Skin epidermis (tissue), 12 donors: Measurements from ENCODE around the gene DOCK10.
"Not testable (repeated sequence)": the region's sequence is repeated elsewhere in the genome, so short reads cannot be mapped to it uniquely, and the experiment has no call there.

Source experiments
- H3K27ac ChIP-seq, 21 experiments: fragments of 200-600 bp; sonication (generic) in 11 of 21; one replicate each; pipeline ENCODE4 v1.5.0; 2020; ENCODE audit warnings: mild to moderate bottlenecking in 3 of 21, inconsistent platforms in 2 of 21, moderate library complexity in 2 of 21
- H3K4me3 ChIP-seq, 7 experiments: fragments of 200-600 bp; sonication (generic) in 2 of 7; one replicate each; pipeline ENCODE4 v1.5.0; 2020; ENCODE audit warnings: inconsistent platforms in 2 of 7, mild to moderate bottlenecking in 2 of 7, moderate library complexity in 1 of 7

The DOCK10 gene

DNA sequence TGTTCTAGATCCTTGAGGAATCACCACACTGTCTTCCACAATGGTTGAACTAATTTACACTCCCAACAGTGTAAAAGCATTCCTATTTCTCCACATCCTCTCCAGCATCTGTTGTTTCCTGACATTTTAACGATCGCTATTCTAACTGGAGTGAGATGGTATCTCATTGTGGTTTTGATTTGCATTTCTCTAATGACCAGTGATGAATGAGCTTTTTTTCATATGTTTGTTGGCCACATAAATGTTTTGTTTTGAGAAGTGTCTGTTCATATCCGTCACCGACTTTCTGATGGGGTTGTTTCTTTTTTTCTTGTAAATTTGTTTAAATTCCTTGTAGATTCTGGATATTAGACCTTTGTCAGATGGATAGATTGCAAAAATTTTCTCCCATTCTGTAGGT is 5.2 kb upstream of the DOCK10 start:
- not testable (repeated sequence) for H3K4me3 ChIP-seq, H3K27ac ChIP-seq

DNA sequence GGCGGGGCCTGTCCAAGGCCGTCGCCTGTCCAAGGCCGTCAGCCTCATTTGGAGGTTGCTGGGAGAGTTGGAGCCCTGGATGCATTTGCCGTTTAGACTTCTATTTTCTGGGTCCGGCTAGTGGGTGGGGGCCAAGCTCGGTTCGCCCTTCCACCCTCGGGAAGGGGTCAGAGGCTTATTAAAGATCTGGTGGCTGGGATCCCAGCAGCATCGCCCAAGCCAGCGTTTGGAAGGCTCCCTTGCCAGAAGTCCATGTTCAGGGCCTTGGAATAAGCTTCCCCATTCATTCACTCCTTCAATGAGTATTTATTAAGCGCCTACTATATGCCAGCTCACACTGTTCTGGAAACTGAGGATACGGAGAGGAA is 516 bp upstream of the DOCK10 start:
- Histone ChIP-seq H3K4me3 (peak overlapping the region; percentile 61 to 81 (median 68)), H3K27ac (peak overlapping the region in 15 of 21 experiments; percentile 5 to 92 (median 79))

DNA sequence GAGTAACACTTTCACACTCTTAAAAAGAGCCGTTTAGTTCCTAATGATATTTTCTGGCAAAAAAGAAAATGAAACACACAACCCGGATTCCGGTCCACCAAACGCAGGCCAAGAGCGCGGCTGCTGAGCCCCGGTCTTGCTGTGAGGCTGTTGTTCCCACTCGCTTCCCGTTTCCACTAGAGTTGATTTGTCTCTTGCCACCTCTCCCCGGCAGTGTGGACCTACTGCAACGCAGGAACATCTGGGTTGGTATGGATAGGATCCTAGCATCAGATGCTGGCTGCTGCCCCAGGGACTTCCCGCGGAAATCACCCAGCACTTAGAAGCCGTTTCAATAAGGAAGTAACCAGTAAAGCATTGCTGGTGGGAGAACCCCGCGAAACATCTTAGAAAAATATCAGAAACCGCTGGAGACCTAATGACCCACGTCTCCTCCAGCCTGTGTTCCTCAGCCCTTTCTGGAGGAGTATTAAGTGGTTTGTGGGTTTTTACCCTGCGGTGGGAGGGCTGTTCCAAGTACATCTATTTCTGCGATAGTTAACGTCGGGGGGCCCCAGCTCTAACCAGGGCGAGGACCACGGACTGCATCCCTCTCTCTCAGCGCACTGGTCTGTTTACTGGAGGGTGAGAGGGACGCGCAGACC is 939 bp downstream of the DOCK10 start:
- H3K27ac ChIP-seq, result peak overlapping the region; percentile 15 to 92 (median 77)
- peak overlapping the region; percentile 61 to 81 (median 68) for H3K4me3 ChIP-seq

DNA sequence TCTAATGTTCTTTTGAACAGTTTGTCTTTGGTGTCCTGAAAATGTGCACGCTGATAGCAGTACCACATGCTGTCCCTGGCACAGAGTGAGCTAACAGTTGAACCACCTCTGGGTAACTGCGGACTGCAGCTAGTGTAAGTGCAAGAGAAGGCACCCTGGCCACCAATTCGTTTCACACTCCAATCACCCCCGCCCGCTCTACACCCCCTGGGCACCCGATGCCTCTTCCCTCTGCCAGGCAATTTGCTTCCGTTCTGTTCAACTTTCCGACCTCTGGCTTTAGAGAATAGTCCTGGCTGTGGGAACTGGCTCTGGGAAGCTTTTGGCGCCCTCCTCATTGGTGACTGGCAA is 1.4 kb downstream of the DOCK10 start:
- H3K27ac ChIP-seq, result peak overlapping the region in 17 of 21 experiments; percentile 18 to 92 (median 77)

DNA sequence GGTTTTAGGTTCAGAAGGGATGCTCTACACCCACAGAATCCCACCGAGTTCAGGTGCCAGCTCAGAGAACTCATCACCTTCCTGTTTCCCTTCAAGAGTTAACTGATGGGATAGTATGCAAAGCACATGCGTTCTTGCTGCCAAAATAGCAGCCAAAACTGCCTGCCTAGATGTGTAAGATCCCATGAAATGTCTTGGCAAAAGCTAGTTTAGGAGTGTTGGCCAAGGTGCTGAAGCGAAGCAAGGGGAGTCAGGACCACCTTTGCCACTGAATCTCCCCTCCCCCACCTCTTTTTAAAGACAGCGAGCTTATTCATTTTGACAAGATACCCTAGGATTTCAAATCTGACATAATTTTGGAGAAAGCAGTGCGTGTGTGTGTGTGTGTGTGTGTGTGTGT is 2.1 kb downstream of the DOCK10 start:
- Histone ChIP-seq H3K4me3 (no peak overlapping the region), H3K27ac (no peak overlapping the region)

More for the DNA sequence above, 1.4 kb downstream of the DOCK10 start:
- peak overlapping the region; percentile 61 to 81 (median 68) for H3K4me3 ChIP-seq

DNA sequence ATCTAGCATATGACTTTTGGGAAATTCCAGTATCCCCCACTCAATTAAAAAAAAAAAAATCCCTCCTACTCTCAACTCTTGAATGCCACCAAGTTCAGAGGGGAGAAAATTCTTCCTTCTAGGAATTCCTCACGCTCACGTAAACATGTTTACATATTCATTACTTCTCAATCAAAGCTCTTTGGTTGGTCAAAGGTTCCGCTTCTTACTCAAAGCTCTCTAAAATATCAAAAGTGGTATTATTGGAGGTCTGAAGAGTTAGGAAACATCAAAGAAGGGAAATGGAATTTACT is 4.1 kb downstream of the DOCK10 start:
- H3K4me3 ChIP-seq, result no peak overlapping the region

DNA sequence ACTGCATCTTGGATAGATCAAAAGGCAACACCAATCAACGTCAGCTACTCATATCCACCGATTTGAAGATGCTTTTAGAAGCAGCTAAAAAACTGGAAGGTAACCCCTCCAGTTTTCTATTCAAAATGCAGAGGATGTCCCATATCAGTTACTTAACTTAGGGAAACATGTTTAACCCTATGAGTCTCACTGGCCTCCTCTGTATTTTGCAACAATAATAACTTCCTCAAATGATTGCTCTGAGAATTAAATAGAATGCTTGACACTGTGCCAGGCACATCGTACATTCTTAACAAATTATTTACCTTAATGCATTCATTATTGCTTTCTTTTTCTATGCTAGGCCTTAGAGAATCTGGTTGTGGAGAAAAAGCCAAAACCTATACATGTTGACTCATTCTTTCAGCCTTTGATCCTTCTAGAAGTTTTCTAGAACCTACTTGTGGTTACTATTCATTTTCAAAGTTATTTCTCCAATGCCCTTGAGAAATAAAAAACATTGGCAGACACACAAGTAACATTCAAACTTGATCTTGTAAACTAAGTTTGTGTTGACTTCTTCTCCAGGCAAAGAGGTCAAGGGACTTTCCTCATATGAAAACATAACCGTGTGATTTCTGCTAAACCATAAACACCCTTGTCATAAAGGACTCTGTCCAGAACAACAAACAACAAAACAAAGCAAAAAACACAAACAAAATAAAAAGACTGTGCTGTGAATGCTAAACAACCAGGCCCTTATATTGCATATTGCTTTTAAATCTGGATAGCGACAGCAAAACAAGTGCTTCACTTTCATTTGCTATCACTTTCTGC is 4.6 kb downstream of the DOCK10 start:
- peak overlapping the region in 3 of 21 experiments; percentile 8 to 63 (median 36) for H3K27ac ChIP-seq
- no peak overlapping the region for H3K4me3 ChIP-seq

More for the DNA sequence above, 4.1 kb downstream of the DOCK10 start:
- H3K27ac ChIP-seq, result peak overlapping the region in 3 of 21 experiments; percentile 8 to 63 (median 36)

DNA sequence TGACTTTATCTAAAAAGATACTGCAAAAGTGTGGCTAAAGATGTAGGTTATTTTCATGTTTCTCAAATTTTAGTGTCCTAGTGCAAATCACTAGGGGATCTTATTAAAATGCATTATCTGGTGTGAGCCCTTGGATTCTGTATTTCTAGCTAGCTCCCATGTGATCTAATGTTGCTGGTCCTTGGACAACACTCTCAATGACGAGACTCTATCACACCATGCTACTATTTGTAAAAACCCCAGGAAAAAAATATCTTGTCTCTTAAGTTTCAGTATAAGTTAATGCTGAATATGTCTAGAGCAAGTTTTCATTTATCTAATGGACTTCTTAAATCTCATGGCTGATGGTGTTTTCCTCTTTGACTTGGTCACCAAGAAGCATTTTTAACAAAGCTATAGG is 5.8 kb downstream of the DOCK10 start:
- Histone ChIP-seq H3K27ac (no peak overlapping the region), H3K4me3 (no peak overlapping the region)

DNA sequence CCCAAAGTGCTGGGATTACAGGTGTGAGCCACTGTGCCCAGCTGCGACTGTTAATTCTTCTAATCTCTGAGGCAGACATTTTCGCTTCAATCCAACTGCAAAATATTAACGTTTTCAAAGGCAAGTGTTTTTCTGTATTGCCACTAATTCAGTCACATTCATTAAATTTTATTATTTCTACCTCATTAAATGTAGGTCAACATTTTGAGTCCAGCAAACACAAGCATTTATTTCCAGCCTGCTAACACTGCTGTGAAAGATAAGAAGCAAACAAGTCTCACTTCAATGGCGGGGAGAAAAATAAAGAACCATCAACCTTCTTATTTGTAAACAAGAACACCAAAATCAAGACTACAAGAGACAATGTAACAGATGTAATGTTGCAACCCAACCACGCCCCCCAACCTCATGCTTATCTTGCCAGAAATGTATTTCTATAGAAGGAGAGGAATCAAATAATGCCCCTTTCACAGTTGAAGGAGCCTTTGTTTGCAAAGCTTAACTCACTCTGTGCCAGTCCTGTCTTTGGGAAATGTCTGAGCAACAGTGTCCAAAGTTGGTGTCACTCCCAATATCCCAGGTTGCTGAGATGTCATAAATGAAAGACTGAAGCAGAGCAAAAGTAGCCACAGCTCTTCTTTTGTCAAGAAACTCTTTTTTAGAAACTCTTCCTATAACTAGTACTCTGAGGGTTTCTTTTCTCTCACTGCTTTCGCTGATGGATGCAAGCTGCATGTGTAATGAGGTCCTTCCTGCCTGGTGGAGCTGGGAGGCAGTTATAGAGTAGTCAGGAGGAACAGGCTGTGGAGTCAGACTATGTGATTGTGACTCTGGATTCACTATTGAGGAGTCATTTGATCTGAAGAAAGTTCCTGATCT is 8.6 kb downstream of the DOCK10 start:
- no peak overlapping the region for H3K4me3 ChIP-seq

DNA sequence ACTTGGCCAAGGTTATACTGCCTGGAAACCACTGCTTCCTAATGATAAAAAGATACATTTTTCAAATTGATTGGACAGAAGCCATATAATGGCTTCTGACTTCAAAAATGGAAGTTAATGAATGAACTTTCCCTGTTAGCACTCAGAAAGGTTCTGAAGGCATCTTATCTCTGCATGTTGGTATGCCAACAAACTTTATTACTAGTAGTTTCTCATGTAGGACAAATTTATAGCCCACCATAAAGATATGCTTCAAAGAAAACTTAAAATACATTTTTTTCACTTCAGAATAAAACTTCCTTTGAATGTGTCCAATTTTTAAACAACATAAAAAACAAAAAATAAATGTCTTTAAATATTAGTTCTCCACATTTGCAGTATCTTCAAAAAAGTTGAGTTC is 10.0 kb downstream of the DOCK10 start:
- no peak overlapping the region for H3K27ac ChIP-seq
- no peak overlapping the region for H3K4me3 ChIP-seq

More for the DNA sequence above, 8.6 kb downstream of the DOCK10 start:
- H3K27ac ChIP-seq, result no peak overlapping the region

DNA sequence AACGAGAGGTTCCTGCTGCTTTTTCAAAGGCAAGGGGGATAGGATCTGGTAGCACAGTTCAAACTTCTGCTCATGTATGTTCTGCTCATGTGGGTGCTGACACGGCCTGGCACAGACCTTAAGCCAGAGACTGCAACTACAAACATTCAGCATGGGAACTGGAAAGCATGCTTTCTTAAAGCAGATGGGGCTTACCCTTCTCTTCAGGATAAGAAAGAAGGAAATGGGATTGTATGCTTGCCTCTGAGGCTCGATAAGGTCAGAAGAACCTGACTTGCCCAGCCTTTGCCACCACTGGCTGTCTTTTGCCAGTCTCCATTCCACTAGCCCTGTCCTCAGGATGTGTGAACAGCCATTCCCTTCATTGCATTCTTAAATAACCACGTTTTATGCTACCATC is 10.7 kb downstream of the DOCK10 start:
- H3K4me3 ChIP-seq, result no peak overlapping the region
- no peak overlapping the region for H3K27ac ChIP-seq

DNA sequence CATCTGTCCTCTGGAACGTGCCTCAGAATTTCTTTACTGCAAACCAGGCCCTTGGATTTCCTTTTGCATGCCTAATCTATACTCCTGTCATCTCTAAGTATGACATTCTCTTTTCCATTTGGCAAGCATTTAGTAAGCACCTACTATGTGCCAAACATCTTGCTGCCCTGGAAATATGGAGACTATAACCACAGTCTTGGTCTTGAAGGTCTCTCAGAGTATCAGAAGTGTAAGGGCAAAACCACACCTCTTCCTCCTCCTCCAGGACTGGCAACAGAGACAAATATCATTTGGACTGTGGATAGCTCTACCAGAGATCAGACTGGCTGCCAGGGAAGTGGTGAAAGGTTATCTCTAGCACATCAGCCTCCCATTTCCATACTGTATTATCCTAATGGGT is 11.4 kb downstream of the DOCK10 start:
- Histone ChIP-seq H3K4me3 (no peak overlapping the region), H3K27ac (no peak overlapping the region)

DNA sequence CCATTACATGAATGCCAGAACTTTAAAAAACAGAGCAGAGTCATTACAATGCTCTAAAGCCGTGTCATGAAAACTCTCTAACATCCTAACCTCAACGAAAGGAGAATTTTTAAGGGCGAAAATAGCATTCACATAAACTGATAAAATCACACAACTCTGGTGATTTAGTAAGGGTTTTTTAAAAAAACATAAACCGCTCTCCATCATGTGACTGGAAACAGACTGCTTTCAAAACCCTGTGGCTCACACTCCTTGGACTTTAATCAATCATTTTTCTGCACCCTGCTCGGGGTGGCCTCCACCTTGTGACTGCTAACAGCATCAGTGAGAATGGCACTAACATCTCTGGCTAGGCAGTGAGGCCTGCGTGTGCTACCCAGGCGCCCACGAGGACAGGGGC is 12.1 kb downstream of the DOCK10 start:
- no peak overlapping the region for H3K4me3 ChIP-seq
- H3K27ac ChIP-seq, result no peak overlapping the region

DNA sequence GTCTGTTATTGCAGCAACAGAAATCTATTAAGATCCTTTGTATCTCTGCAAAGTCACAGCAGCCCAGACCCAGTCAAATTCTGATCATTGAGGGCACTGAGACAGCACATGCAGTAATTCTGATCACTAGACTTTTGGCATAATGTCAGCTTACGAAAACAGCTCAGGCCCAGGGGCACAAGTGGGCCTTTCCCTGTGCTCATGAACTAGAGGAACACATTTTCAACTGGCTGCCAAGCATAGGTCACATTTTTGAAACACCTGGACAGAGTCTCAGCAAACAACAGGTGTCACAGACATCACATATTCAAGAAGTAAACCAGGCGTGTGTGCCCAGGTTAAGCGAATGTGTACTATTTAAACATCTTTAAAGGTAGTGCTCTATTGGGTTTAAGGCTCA is 13.7 kb downstream of the DOCK10 start:
- Histone ChIP-seq H3K27ac (no peak overlapping the region), H3K4me3 (no peak overlapping the region)

DNA sequence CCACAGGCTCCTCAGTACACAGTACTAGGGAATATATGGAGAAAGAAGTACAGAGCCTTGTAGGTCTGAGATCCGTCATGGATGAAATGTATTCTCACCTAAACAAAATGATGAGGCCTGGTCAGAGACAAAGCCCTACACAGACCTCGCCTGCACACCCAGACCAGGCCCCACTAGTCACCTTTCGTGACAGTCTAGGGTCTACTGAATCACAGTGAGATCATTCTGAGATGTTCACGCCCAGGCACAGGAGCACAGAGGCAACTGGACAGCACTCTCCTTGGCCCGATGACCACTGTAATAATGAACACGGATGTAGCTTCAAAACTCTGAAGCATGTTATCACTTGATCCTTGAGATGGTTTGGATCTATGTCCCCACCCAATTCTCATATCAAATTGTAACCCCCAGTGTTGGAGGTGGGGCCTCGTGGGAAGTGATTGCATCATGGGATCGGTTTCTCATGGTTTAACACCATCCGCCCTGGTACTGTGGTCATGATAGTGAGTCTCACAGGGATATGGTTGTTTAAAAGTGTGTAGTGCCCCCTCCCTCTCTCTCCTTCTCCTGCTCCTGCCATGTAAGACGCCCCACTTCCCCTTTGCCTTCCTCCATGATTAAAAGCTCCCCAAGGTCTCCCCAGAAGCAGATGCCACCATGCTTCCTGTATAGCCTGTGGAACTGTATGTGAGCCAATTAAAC is 15.1 kb downstream of the DOCK10 start:
- Histone ChIP-seq H3K27ac (no peak overlapping the region), H3K4me3 (no peak overlapping the region)

DNA sequence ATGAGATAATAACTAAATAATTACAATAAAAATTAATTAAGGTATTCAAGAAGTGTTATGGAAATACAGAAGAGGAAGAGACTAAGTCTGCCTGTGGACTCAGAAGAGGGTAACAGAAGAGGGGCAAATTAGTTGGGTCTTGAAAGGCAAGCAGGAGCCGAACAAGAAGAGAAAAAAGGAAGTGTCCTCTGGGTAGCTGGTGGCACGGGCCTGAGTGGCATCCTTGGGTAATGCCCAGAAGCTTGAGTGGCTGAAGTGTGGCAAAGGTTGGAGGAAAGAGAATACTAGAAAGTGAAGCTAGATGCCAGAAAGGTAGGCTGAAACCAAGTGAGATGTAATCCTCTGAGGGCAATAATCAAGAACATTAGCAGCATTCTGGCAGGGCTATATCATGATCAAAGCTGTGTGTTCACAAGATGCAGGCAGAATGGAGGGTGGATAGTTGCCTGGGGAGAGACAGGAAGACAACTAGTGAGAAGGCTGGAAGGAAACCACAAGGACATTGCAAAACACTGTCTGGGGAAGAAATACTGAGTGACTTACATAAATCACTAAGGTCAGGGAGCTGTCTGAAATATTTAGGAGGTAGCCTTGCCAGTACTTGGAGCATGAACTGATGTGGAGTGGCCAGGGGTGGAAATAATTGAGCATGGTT is 16.2 kb downstream of the DOCK10 start:
- H3K4me3 ChIP-seq, result no peak overlapping the region
- peak overlapping the region in 3 of 21 experiments; percentile 5 to 53 (median 10) for H3K27ac ChIP-seq

DNA sequence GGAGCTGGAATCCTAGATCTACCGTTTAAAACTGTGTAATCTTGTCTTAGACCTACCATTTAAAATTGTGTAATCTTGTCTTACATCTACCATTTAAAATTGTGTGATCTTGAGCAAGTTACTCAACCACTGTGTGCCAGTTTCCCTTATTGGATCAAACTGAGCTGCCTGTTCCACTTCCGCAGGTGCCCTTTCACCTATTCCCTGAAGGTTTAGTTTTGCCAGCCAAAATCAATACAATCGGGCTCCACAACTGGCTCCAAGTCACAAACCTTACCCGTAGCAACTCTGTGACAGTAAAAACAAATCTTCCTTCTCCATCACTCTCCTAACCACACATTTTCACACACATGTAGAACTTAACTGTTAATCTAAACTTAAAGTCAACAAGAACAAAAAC is 20.1 kb downstream of the DOCK10 start:
- no peak overlapping the region for H3K27ac ChIP-seq
- H3K4me3 ChIP-seq, result no peak overlapping the region

DNA sequence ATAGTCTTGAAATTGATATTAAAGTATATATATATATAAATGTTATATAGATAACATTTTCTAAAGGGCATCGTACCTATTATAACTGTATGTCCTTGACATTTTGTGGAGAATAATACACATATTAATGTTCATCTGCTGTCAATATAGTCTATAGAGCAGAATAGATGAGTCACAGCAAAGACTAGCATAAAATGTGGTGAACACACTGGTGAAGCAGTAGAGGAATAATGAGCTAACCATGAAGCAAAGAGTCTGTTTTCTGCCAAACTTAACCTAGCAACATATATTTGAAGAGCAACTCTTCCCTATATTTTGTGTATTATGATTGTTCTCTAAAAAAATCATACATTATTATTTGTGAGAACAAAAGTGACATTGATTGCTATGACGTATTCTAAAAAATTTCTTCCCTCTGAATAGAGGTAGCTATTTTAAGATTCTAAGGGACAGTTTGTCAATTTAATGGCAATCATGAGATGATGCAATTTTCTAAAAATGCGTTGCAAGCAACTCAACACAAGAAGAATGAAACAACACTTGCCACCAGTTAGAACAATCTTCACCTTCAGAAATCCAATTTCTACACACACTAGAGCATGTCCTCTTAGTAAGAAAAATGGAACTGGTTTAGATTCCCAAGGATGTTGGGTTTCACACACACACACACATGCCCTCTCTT is 22.0 kb downstream of the DOCK10 start:
- no peak overlapping the region for H3K27ac ChIP-seq
- H3K4me3 ChIP-seq, result no peak overlapping the region

DNA sequence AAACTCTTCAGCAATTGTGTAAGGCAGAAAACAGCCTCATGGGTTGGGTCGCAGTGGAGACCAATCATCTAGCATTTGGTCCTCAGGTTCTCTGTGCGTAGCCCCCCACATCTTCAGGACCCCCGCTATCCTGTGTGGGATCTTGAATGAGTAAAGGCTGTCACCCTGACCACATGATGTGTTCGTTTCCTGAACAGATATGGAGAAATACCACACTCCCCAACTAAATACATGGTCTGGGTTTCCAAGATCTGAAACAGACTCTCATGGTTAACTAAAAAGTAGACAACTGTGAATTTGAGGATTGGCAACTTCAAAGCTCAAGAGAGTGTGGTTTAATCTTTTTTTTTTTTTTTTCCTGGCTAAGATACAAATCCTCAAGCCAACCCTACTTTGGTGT is 23.2 kb downstream of the DOCK10 start:
- H3K27ac ChIP-seq, result no peak overlapping the region
- H3K4me3 ChIP-seq, result no peak overlapping the region
